Activated T-cell treated with anti-CD3 and anti-CD28 coated beads, Interleukin-2, amount 50 U/mL, for 72 hours (primary cell): ENCODE measurements around the gene INF2. TPM values are rescaled to one million over a fixed set of nuclear protein-coding genes. Genes with fewer than 3 reads are reported as not detected.
"Not testable (repeated sequence)": the region's sequence is repeated elsewhere in the genome, so short reads cannot be mapped to it uniquely, and the experiment has no call there.

Source experiments
- ATAC-seq, 2 donors: fragments of 150-1000 bp; cut with Tn5 transposase; replicated peaks in 1 of 2; 2 replicates each; pipeline ENCODE4 v1.10.0; 2021; ENCODE audit warnings: moderate library complexity in 2 of 2, mild to moderate bottlenecking in 1 of 2
- DNase-seq, 2 donors: peaks; one replicate each; pipeline ENCODE4 v3.0.0; 2021 to 2022; ENCODE audit warnings: mixed read lengths in 1 of 2
- H3K27ac Mint-ChIP-seq: one replicate; pipeline ENCODE4 v1.8.0; 2022; ENCODE audit warnings: mild to moderate bottlenecking, moderate library complexity, mixed read lengths
- H3K27me3 Mint-ChIP-seq: one replicate; pipeline ENCODE4 v1.8.0; 2022; ENCODE audit warnings: low read depth, mixed read lengths
- H3K36me3 Mint-ChIP-seq, 2 donors: one replicate each; pipeline ENCODE4 v1.8.0; 2022; ENCODE audit warnings: mixed read lengths in 2 of 2, mild to moderate bottlenecking in 1 of 2; ENCODE audit not compliant: insufficient read depth in 2 of 2
- H3K4me1 Mint-ChIP-seq: one replicate; pipeline ENCODE4 v1.8.0; 2022; ENCODE audit warnings: low read depth, mixed read lengths
- H3K4me3 Mint-ChIP-seq, 2 donors: one replicate each; pipeline ENCODE4 v1.8.0; 2022; ENCODE audit warnings: mild to moderate bottlenecking in 2 of 2, mixed read lengths in 2 of 2, moderate library complexity in 2 of 2
- H3K9me3 Mint-ChIP-seq, 2 donors: one replicate each; pipeline ENCODE4 v1.8.0; 2022; ENCODE audit warnings: mixed read lengths in 2 of 2
- total RNA-seq, 2 donors: library from RNA; stranded (reverse); gene quantifications; one replicate each; pipeline ENCODE4 v1.2.3, GENCODE V29; 2022

INF2 gene
- total RNA-seq, 2 donors from 2014 or later: 37.6 to 38.8 TPM

- peaks cover 8% of the 10 kb centered on the region for H3K27me3 Mint-ChIP-seq
- no peaks in the 10 kb centered on the region for H3K4me1 Mint-ChIP-seq
- H3K36me3 Mint-ChIP-seq: peaks cover 0 to 3% of the 10 kb centered on the region in 2 donors
- no peak overlapping the region for H3K4me3 Mint-ChIP-seq
- no peaks in the 10 kb centered on the region for H3K9me3 Mint-ChIP-seq
- H3K27ac Mint-ChIP-seq: no peak overlapping the region
- DNase-seq (no peak), ATAC-seq (no peak)
Measured at GRCh38 chr14:104650981-104651875, 38.2 kb upstream of the INF2 start.

GRCh38 chr14:104651876-104652260 lies 37.5 kb upstream of the INF2 start:
- Mint-ChIP-seq H3K27me3 (peaks cover 8% of the 10 kb centered on the region), H3K36me3 (peaks cover 0 to 3% of the 10 kb centered on the region in 2 donors)

GRCh38 chr14:104652386-104652785 lies 37.0 kb upstream of the INF2 start:
- Mint-ChIP-seq H3K9me3 (no peaks in the 10 kb centered on the region), H3K27me3 (peaks cover 8% of the 10 kb centered on the region), H3K4me1 (peaks cover under 1% of the 10 kb centered on the region), H3K27ac (no peak overlapping the region), H3K36me3 (peaks cover 0 to 3% of the 10 kb centered on the region in 2 donors), H3K4me3 (no peak overlapping the region)
- no peak for DNase-seq
- ATAC-seq: no peak

More at GRCh38 chr14:104651876-104652260, 37.5 kb upstream of the INF2 start:
- no peak overlapping the region for H3K27ac Mint-ChIP-seq
- no peak for DNase-seq
- no peaks in the 10 kb centered on the region for H3K4me1 Mint-ChIP-seq
- H3K4me3 Mint-ChIP-seq: no peak overlapping the region
- H3K9me3 Mint-ChIP-seq: no peaks in the 10 kb centered on the region
- no peak for ATAC-seq

DNA sequence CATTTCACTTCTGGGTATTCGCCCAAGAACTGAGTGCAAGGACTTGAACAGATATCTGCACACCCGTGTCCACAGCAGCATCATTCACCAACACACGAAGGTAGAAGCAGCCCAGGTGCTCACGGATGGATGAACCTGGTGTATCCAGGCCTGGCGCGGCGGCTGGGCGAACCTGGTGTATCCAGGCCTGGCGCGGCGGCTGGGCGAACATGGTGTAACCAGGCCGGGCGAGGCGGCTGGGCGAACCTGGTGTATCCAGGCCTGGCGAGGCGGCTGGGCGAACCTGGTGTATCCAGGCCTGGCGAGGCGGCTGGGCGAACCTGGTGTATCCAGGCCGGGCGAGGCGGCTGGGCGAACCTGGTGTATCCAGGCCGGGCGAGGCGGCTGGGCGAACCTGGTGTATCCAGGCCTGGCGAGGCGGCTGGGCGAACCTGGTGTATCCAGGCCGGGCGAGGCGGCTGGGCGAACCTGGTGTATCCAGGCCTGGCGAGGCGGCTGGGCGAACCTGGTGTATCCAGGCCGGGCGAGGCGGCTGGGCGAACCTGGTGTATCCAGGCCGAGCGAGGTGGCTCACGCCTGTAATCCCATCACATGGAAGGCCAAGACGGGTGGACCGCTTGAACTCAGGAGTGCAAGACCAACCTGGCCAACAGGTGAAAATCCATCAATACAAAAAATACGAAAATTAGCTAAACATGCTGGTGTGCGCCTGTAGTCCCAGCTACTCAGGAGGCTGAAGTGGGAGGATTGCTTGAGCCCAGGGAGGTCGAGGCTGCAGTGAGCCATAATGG lies 36.1 kb upstream of the INF2 start:
- H3K27me3 Mint-ChIP-seq, H3K4me3 Mint-ChIP-seq, H3K27ac Mint-ChIP-seq, DNase-seq, H3K9me3 Mint-ChIP-seq, H3K36me3 Mint-ChIP-seq, ATAC-seq: not testable (repeated sequence)
- peaks cover 10% of the 10 kb centered on the region for H3K4me1 Mint-ChIP-seq

DNA sequence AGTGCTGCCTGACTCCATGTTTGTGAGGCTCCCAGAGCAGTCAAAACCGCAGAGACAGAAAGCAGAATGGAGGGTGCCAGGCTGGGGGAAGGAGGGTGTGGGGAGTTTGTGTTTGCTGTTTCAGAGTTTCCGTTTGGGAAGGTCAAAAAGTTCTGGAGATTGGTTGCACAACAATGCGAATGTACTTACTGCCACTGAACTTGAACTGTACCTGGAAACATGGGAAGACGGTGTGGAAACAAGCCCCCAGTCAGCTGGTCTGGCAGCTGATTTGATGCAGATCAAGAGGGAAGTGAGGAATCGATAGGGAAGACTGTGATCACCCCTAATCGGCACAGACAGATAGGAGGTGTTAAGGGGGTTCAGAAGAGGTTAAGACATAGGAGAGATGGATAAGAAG lies 35.3 kb upstream of the INF2 start:
- Mint-ChIP-seq H3K4me1 (peaks cover 11% of the 10 kb centered on the region), H3K36me3 (peaks cover 0 to 3% of the 10 kb centered on the region in 2 donors), H3K27ac (no peak overlapping the region)

DNA sequence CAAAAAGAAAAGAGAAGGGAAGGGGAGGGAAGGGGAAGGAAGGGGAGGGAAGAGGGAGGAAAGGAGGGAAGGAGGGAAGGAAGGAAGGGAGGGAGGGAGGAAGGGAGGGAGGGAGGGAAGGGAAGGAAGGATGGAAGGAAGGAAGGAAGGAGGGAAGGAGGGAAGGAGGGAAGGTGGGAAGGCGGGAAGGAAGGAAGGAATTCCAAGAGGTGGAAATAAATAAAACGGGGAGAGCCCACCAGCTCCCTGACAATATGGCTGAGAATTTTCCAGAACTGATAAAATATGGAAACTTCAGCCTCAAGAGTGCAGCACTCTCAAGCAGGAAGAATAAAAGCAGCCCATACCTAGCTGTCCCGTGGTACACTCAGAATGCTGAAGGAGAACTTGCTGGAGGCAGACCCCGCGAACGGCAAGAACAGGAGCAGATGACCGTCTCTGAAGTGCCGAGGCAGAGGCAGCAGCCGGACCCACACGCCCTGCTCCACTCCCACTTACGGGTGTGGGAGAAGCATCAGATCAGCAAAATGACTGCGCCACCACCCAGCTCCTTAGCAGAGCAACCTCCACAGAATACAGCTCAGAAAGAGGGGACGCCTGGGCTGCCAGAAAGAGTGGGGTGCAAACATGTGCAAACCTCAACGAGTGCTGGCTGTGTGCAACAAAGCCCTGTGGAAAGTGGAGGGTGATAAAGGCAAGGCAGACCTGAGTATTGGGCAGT lies 34.1 kb upstream of the INF2 start:
- H3K4me3 Mint-ChIP-seq: no peak overlapping the region
- ATAC-seq (no peak), DNase-seq (no peak)
- H3K4me1 Mint-ChIP-seq: peaks cover 11% of the 10 kb centered on the region
- no peaks in the 10 kb centered on the region for H3K9me3 Mint-ChIP-seq
- H3K27me3 Mint-ChIP-seq: peaks cover 1% of the 10 kb centered on the region
- H3K27ac Mint-ChIP-seq: no peak overlapping the region
- H3K36me3 Mint-ChIP-seq: peaks cover 0 to 3% of the 10 kb centered on the region in 2 donors

More for the DNA sequence above, 35.3 kb upstream of the INF2 start:
- no peak for DNase-seq
- Mint-ChIP-seq H3K4me3 (no peak overlapping the region), H3K9me3 (no peaks in the 10 kb centered on the region), H3K27me3 (peaks cover 7% of the 10 kb centered on the region)
- no peak for ATAC-seq

GRCh38 chr14:104656014-104656714 lies 33.3 kb upstream of the INF2 start:
- Mint-ChIP-seq H3K4me1 (peaks cover 11% of the 10 kb centered on the region), H3K27me3 (peaks cover 10% of the 10 kb centered on the region), H3K36me3 (peaks cover 0 to 3% of the 10 kb centered on the region in 2 donors), H3K4me3 (no peak overlapping the region), H3K27ac (no peak overlapping the region), H3K9me3 (no peaks in the 10 kb centered on the region)
- ATAC-seq (no peak), DNase-seq (no peak)

GRCh38 chr14:104657101-104657524 lies 32.3 kb upstream of the INF2 start:
- ATAC-seq (no peak), DNase-seq (no peak)
- no peak overlapping the region for H3K27ac Mint-ChIP-seq

GRCh38 chr14:104657563-104658324 lies 31.7 kb upstream of the INF2 start:
- DNase-seq: no peak
- no peak overlapping the region for H3K27ac Mint-ChIP-seq

More at GRCh38 chr14:104657101-104657524, 32.3 kb upstream of the INF2 start:
- Mint-ChIP-seq H3K36me3 (peaks cover 2 to 3% of the 10 kb centered on the region in 2 donors), H3K9me3 (no peaks in the 10 kb centered on the region), H3K4me1 (peaks cover 11% of the 10 kb centered on the region), H3K27me3 (peaks cover 16% of the 10 kb centered on the region), H3K4me3 (no peak overlapping the region)

GRCh38 chr14:104658325-104658712 lies 31.1 kb upstream of the INF2 start:
- peaks cover 16% of the 10 kb centered on the region for H3K27me3 Mint-ChIP-seq
- peaks cover 11% of the 10 kb centered on the region for H3K4me1 Mint-ChIP-seq
- H3K9me3 Mint-ChIP-seq: no peaks in the 10 kb centered on the region
- no peak overlapping the region for H3K27ac Mint-ChIP-seq
- H3K36me3 Mint-ChIP-seq: peaks cover 2 to 3% of the 10 kb centered on the region in 2 donors
- no peak for ATAC-seq
- no peak overlapping the region for H3K4me3 Mint-ChIP-seq
- DNase-seq: no peak

More at GRCh38 chr14:104657563-104658324, 31.7 kb upstream of the INF2 start:
- peaks cover 11% of the 10 kb centered on the region for H3K4me1 Mint-ChIP-seq
- ATAC-seq: peak in 1 of 2 donors; percentile 19
- peaks cover 2 to 3% of the 10 kb centered on the region in 2 donors for H3K36me3 Mint-ChIP-seq
- H3K9me3 Mint-ChIP-seq: no peaks in the 10 kb centered on the region
- peaks cover 16% of the 10 kb centered on the region for H3K27me3 Mint-ChIP-seq
- no peak overlapping the region for H3K4me3 Mint-ChIP-seq

- H3K27ac Mint-ChIP-seq: no peak overlapping the region
- DNase-seq: no peak
- H3K9me3 Mint-ChIP-seq: no peaks in the 10 kb centered on the region
- peaks cover 0 to 2% of the 10 kb centered on the region in 2 donors for H3K36me3 Mint-ChIP-seq
- peaks cover 16% of the 10 kb centered on the region for H3K27me3 Mint-ChIP-seq
- ATAC-seq: no peak
- H3K4me1 Mint-ChIP-seq: peaks cover 13% of the 10 kb centered on the region
- no peak overlapping the region for H3K4me3 Mint-ChIP-seq
Measured at GRCh38 chr14:104659146-104659545, 30.3 kb upstream of the INF2 start.
